Measurements from ENCODE around the gene TNNI3. TPM values are rescaled to one million over a fixed set of nuclear protein-coding genes. Genes with fewer than 3 reads are reported as not detected.

The TNNI3 gene
- total and polyA plus RNA-seq, 2 donors: 0.14 to 0.75 TPM

DNA sequence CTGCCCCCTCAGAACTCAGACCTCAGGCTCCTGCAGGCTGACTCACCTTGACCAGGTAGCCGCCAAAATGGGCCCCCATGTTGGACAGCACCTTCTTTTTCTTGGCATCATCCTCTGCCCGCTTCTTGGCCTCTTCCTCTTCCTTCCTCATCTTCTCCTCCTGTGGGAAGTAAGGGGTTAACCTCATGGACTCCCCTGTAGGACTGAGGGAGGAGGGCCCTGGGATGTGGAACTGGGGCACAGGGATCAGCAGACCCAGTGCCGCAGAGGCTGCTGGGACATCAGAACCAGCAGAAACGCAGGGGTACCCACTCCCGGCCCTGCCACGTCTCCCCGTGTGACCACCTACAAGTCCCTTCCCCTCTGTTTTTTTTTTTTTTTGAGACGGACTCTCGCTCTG is 19.6 kb downstream of the TNNI3 start:
- H3K27ac ChIP-seq (ENCODE audit: low read depth in 1 of 2, low read length in 1 of 2): no peak overlapping the region
- 73% methylated on average over 9 of the region's 9 CpGs for WGBS
- H3K36me3 ChIP-seq (ENCODE audit: control insufficient read depth in 2 of 2, insufficient read depth in 2 of 2, low read length in 1 of 2): no peaks in the 10 kb centered on the region
- H3K27me3 ChIP-seq (ENCODE audit: control insufficient read depth in 2 of 2, insufficient read depth in 1 of 2, low read length in 1 of 2): peaks cover 9 to 40% of the 10 kb centered on the region in 2 donors
- H3K9me3 ChIP-seq (ENCODE audit: control insufficient read depth in 2 of 2, insufficient read depth in 1 of 2, low read length in 1 of 2): no peaks in the 10 kb centered on the region
- no peak for DNase-seq (ENCODE audit: low read depth in 6 of 9, low spot score in 9 of 9)
- H3K4me3 ChIP-seq (ENCODE audit: low read length in 2 of 2): no peak overlapping the region
- no peaks in the 10 kb centered on the region for H3K4me1 ChIP-seq (ENCODE audit: control insufficient read depth in 2 of 2, insufficient read depth in 2 of 2, low read length in 2 of 2)

DNA sequence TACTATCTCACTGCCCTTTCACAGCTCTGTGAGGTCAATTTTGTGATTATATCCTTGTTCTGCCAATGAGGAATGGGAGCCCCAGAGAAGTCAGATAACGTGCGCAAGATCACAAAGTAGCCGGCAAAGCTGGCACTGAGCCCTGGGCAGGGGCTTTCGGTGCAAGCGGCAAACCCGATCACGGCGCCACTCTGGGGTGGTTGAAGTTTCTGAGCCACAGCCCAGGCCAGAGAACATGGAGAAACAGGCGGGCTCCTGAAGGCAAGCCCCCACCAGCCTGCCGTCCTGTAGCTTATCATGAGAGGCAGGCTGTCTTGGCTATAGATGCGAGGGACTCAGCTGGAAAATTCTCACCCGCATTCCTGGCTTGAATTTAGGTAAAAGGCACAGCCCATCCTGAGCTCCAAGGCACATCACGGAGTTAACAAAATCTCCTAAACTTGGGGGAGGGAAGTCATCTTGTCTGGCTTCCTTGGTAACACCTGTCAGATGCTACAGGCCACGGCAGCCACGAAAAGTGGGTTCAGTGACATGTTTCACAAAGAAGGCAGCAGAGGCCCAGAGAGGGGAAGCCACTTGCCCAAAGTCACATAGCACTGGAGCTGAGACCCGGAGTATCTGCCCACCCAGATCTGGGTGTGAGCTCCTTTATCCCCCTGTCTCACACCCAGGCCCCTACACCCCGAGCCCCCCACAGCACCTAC is 21.0 kb downstream of the TNNI3 start:
- no peak overlapping the region for H3K4me3 ChIP-seq (ENCODE audit: low read length in 2 of 2)
- peaks cover 5 to 35% of the 10 kb centered on the region in 2 donors for H3K27me3 ChIP-seq (ENCODE audit: control insufficient read depth in 2 of 2, insufficient read depth in 1 of 2, low read length in 1 of 2)
- no peaks in the 10 kb centered on the region for H3K4me1 ChIP-seq (ENCODE audit: control insufficient read depth in 2 of 2, insufficient read depth in 2 of 2, low read length in 2 of 2)
- no peak for DNase-seq (ENCODE audit: low read depth in 6 of 9, low spot score in 9 of 9)
- WGBS: 90% methylated on average over 17 of the region's 17 CpGs
- H3K36me3 ChIP-seq (ENCODE audit: control insufficient read depth in 2 of 2, insufficient read depth in 2 of 2, low read length in 1 of 2): no peaks in the 10 kb centered on the region
- H3K27ac ChIP-seq (ENCODE audit: low read depth in 1 of 2, low read length in 1 of 2): no peak overlapping the region
- H3K9me3 ChIP-seq (ENCODE audit: control insufficient read depth in 2 of 2, insufficient read depth in 1 of 2, low read length in 1 of 2): no peaks in the 10 kb centered on the region

DNA sequence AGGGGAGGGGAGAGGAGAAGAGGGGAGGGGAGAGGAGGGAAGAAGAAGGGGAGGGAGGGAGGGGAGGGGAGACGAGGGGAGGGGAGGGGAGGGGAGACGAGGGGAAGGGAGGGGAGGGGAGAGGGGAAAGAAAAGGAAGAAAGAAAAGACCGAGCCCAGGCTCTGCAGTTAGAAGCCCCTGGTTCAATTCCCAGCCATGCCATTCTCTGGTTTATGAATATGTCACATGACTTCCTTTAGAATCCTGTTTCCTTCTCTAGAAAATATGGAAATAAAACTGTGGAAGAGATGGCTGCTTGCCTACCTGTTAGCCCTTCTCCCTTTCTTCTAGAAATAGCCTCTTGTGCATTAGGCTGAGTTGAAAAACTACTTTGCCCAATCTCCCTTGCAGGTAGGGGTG is 22.8 kb downstream of the TNNI3 start:
- peaks cover 0 to 32% of the 10 kb centered on the region in 2 donors for H3K27me3 ChIP-seq (ENCODE audit: control insufficient read depth in 2 of 2, insufficient read depth in 1 of 2, low read length in 1 of 2)
- no peak overlapping the region for H3K4me3 ChIP-seq (ENCODE audit: low read length in 2 of 2)
- DNase-seq (ENCODE audit: low read depth in 6 of 9, low spot score in 9 of 9): no peak
- H3K4me1 ChIP-seq (ENCODE audit: control insufficient read depth in 2 of 2, insufficient read depth in 2 of 2, low read length in 2 of 2): no peaks in the 10 kb centered on the region
- no peaks in the 10 kb centered on the region for H3K9me3 ChIP-seq (ENCODE audit: control insufficient read depth in 2 of 2, insufficient read depth in 1 of 2, low read length in 1 of 2)
- H3K36me3 ChIP-seq (ENCODE audit: control insufficient read depth in 2 of 2, insufficient read depth in 2 of 2, low read length in 1 of 2): no peaks in the 10 kb centered on the region
- 1% methylated on average over 2 of the region's 3 CpGs for WGBS
- H3K27ac ChIP-seq (ENCODE audit: low read depth in 1 of 2, low read length in 1 of 2): no peak overlapping the region

- Histone ChIP-seq H3K27me3 (ENCODE audit: control insufficient read depth in 2 of 2, insufficient read depth in 1 of 2, low read length in 1 of 2) (peaks cover 0 to 34% of the 10 kb centered on the region in 2 donors), H3K36me3 (ENCODE audit: control insufficient read depth in 2 of 2, insufficient read depth in 2 of 2, low read length in 1 of 2) (no peaks in the 10 kb centered on the region), H3K4me1 (ENCODE audit: control insufficient read depth in 2 of 2, insufficient read depth in 2 of 2, low read length in 2 of 2) (no peaks in the 10 kb centered on the region), H3K27ac (ENCODE audit: low read depth in 1 of 2, low read length in 1 of 2) (no peak overlapping the region), H3K9me3 (ENCODE audit: control insufficient read depth in 2 of 2, insufficient read depth in 1 of 2, low read length in 1 of 2) (no peaks in the 10 kb centered on the region), H3K4me3 (ENCODE audit: low read length in 2 of 2) (no peak overlapping the region)
- 83% methylated on average over 25 of the region's 25 CpGs for WGBS
- no peak for DNase-seq (ENCODE audit: low read depth in 6 of 9, low spot score in 9 of 9)
Observed at GRCh38 chr19:55133639-55134444, 23.7 kb downstream of the TNNI3 start.

- no peak for DNase-seq (ENCODE audit: low read depth in 6 of 9, low spot score in 9 of 9)
- Histone ChIP-seq H3K9me3 (ENCODE audit: control insufficient read depth in 2 of 2, insufficient read depth in 1 of 2, low read length in 1 of 2) (no peaks in the 10 kb centered on the region), H3K27me3 (ENCODE audit: control insufficient read depth in 2 of 2, insufficient read depth in 1 of 2, low read length in 1 of 2) (peaks cover 0 to 29% of the 10 kb centered on the region in 2 donors), H3K27ac (ENCODE audit: low read depth in 1 of 2, low read length in 1 of 2) (no peak overlapping the region), H3K4me3 (ENCODE audit: low read length in 2 of 2) (no peak overlapping the region), H3K4me1 (ENCODE audit: control insufficient read depth in 2 of 2, insufficient read depth in 2 of 2, low read length in 2 of 2) (no peaks in the 10 kb centered on the region), H3K36me3 (ENCODE audit: control insufficient read depth in 2 of 2, insufficient read depth in 2 of 2, low read length in 1 of 2) (no peaks in the 10 kb centered on the region)
- 48% methylated on average over 14 of the region's 14 CpGs for WGBS
Observed at GRCh38 chr19:55132453-55133129, 24.9 kb downstream of the TNNI3 start.

GRCh38 chr19:55131421-55131820 is 26.1 kb downstream of the TNNI3 start:
- Histone ChIP-seq H3K27me3 (ENCODE audit: control insufficient read depth in 2 of 2, insufficient read depth in 1 of 2, low read length in 1 of 2) (peaks cover 0 to 28% of the 10 kb centered on the region in 2 donors), H3K9me3 (ENCODE audit: control insufficient read depth in 2 of 2, insufficient read depth in 1 of 2, low read length in 1 of 2) (no peaks in the 10 kb centered on the region), H3K27ac (ENCODE audit: low read depth in 1 of 2, low read length in 1 of 2) (no peak overlapping the region), H3K36me3 (ENCODE audit: control insufficient read depth in 2 of 2, insufficient read depth in 2 of 2, low read length in 1 of 2) (no peaks in the 10 kb centered on the region), H3K4me3 (ENCODE audit: low read length in 2 of 2) (no peak overlapping the region), H3K4me1 (ENCODE audit: control insufficient read depth in 2 of 2, insufficient read depth in 2 of 2, low read length in 2 of 2) (no peaks in the 10 kb centered on the region)
- WGBS: 92% methylated on average over 16 of the region's 16 CpGs
- no peak for DNase-seq (ENCODE audit: low read depth in 6 of 9, low spot score in 9 of 9)

DNA sequence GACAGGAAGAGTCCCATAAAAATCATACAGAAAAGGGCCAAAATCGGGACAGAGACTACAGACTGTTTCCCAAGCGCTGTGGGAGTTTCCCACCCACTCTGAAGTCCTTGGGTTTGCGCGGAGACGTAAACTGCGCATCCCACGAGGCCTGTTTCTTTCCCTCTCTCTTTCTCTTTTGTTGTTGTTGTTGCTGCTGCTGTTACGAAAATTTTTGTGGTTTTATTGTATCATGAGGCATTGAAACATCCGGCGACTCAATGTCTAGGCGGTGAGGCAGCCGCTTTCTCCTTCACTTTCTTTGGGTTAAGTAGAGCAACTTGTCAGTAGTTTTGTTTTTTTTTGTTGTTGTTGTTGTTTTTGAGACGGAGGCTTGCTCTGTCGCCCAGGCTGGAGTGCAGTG is 38.5 kb downstream of the TNNI3 start:
- H3K27me3 ChIP-seq (ENCODE audit: control insufficient read depth in 2 of 2, insufficient read depth in 1 of 2, low read length in 1 of 2): peaks cover 0 to 13% of the 10 kb centered on the region in 2 donors
- H3K36me3 ChIP-seq (ENCODE audit: control insufficient read depth in 2 of 2, insufficient read depth in 2 of 2, low read length in 1 of 2): no peaks in the 10 kb centered on the region
- H3K4me3 ChIP-seq (ENCODE audit: low read length in 2 of 2): no peak overlapping the region
- no peak for DNase-seq (ENCODE audit: low read depth in 6 of 9, low spot score in 9 of 9)
- H3K27ac ChIP-seq (ENCODE audit: low read depth in 1 of 2, low read length in 1 of 2): no peak overlapping the region
- peaks cover 0 to 2% of the 10 kb centered on the region in 2 donors for H3K9me3 ChIP-seq (ENCODE audit: control insufficient read depth in 2 of 2, insufficient read depth in 1 of 2, low read length in 1 of 2)
- 89% methylated on average over 14 of the region's 14 CpGs for WGBS
- peaks cover 14 to 28% of the 10 kb centered on the region in 2 donors for H3K4me1 ChIP-seq (ENCODE audit: control insufficient read depth in 2 of 2, insufficient read depth in 2 of 2, low read length in 2 of 2)

- peak in 3 of 9 donors; percentile 16 to 52 (median 29) for DNase-seq (ENCODE audit: low read depth in 6 of 9, low spot score in 9 of 9)
- H3K36me3 ChIP-seq (ENCODE audit: control insufficient read depth in 2 of 2, insufficient read depth in 2 of 2, low read length in 1 of 2): no peaks in the 10 kb centered on the region
- H3K27me3 ChIP-seq (ENCODE audit: control insufficient read depth in 2 of 2, insufficient read depth in 1 of 2, low read length in 1 of 2): peaks cover 0 to 12% of the 10 kb centered on the region in 2 donors
- H3K27ac ChIP-seq (ENCODE audit: low read depth in 1 of 2, low read length in 1 of 2): no peak overlapping the region
- H3K4me1 ChIP-seq (ENCODE audit: control insufficient read depth in 2 of 2, insufficient read depth in 2 of 2, low read length in 2 of 2): peaks cover 14 to 30% of the 10 kb centered on the region in 2 donors
- 28% methylated on average over 22 of the region's 22 CpGs for WGBS
- peak overlapping the region; percentile 68 to 79 for H3K4me3 ChIP-seq (ENCODE audit: low read length in 2 of 2)
- H3K9me3 ChIP-seq (ENCODE audit: control insufficient read depth in 2 of 2, insufficient read depth in 1 of 2, low read length in 1 of 2): peaks cover 0 to 2% of the 10 kb centered on the region in 2 donors
Observed at GRCh38 chr19:55118401-55118991, 39.0 kb downstream of the TNNI3 start.
